GM18870 (cell line): ENCODE data around the gene TOPAZ1.

Experiments used
- ATAC-seq: cut with Tn5 transposase; IDR thresholded peaks from one replicate; pipeline ENCODE4 v1.9.1; 2021; ENCODE audit warnings: moderate library complexity; ENCODE audit not compliant: unreplicated experiment

The TOPAZ1 gene

GRCh38 chr3:44240061-44240460, 1.6 kb upstream of the TOPAZ1 start:
- ATAC-seq = no peak

DNA sequence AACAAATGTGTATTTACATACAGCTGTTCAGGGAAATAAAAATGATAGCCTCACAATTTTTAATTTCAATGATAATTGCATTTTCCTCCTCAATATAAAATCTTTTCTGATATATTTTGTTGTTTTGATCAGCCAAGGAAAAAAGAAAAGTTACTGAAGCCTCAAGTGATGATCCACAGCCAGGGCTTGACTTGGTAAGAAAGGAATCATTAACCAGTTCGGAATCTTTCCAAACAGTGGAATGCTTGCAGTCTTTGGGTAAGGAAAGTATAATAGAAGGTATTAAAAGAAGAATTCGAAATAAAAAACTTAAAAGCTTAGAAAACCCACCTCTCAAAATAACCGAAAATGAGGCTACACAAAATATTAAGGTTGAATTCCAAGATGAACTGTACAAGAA, 1.0 kb downstream of the TOPAZ1 start:
- ATAC-seq = no peak

DNA sequence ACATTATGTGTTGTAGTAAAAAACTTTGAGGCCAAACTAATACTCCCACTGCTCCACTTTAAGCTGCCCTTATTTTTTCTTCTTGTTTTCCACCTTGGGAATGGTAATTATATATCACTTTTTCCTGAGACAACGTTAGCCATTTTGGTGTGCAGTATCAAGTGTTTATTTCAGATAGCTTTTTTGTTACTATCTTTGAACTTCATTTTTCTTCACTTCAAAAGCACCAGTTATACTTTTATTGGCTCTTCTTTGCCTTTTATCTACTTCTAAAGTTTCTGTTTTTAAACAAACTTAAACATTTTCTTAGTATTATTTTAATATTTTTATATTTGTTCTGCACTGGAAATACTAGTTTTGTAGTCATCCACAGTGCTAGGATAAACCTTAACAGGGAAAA, 6.5 kb downstream of the TOPAZ1 start:
- ATAC-seq = no peak

DNA sequence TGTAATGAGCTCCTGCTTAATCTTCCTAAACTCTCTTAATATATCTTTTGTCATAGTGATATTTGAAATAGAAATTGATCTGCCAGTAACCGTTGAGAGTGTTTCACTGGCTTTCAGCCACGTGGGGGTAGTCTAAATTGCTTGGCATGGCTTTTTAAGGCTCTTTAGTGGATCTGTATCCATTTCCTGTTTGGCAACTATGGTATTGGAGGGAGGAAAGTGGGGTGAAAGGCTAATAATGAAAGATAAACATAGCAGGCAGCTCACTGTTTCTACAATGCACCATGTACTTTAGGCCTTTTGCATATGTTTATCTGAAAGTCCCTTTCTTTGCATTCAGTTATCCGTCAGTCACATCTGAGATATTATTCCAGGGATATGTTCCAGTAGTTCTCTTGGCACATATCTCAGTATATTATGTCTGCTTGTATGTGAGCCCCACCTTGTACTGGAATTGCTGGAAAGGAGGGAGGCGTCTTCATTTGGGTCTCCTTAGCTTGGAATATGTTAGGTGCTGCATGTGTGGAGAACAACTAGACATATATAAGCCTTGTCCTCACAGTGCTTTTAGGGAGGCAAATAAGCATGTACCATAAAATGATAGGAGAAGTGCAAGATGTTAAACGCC, 10.8 kb downstream of the TOPAZ1 start:
- no peak for ATAC-seq

DNA sequence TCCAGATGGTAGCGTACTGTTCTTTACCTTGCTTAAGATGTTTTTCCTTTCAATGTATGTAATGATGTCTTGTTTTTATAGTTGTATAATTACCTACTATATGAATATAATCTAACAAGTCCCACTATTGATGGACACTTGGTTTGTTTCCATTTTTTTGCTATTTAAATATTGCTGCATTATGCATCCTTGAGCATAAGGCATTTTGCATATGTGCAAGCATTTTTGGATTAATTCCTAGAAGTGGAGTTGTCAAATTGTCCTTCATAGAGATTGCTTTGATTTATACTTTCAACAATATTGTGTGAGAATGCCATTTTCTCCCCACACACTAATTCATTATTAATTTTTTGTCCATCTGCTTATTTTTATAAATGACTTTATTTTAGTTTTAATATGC, 17.7 kb downstream of the TOPAZ1 start:
- ATAC-seq = no peak

- no peak for ATAC-seq
Observed at GRCh38 chr3:44264146-44264545, 22.5 kb downstream of the TOPAZ1 start.

DNA sequence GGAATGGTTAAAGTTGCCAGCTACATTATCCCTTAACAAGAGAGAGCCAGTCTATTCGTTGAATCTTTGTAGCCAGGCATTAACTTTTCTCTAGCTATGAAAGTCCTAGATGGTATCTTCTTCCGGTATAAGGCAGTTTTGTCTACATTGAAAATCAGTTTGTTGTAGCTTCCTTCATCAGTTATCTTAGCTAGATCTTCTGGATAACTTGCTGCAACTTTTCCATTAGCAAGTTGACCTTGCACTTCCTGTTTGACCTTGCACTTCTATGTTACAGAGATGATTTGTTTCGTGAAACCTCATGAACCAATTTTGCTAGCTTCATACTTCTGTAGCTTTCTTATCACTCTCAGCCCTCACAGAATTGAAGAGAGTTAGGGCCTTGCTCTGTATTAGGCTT, 24.1 kb downstream of the TOPAZ1 start:
- no peak for ATAC-seq

- ATAC-seq = no peak
Observed at GRCh38 chr3:44272191-44272590, 30.5 kb downstream of the TOPAZ1 start.

DNA sequence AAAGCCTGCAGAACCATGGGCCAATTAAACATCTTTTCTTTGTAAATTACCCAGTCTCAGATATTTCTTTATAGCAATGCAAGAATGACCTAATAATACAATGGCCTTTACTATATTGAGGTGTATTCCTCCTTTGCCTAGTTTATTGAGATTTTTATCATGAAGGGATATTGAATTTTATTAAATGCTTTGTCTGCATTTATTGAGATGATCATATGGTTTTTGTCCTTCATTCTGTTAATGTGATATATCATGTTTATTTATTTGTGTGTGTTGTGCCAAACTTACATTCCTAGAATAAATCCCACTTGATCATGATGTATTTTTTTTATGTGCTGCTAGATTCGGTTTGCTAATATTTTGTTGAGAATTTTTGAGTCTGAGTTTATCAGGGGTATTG, 36.2 kb downstream of the TOPAZ1 start:
- ATAC-seq = no peak

GRCh38 chr3:44280077-44280476, 38.4 kb downstream of the TOPAZ1 start:
- ATAC-seq = no peak

DNA sequence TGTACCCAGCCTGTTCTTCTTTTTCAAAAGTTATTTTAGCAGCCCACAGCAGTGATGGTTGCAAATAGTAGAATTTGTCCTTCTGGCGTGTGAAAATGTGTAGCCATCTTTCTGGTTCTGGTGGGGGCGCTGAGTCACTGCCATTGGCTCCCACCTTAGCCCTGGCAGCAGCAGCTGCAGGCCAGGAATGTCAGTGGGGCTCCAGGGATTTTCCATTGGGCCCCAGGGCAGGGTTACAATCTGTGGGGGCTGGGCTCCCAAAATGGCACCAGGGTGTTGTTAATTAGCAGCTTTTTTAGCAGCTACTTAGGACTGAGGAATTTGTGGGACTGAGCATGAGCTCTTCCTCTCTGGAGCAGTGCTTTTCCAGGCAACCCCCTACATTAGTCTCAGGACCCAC, 38.9 kb downstream of the TOPAZ1 start:
- ATAC-seq = no peak

GRCh38 chr3:44284949-44285348, 43.3 kb downstream of the TOPAZ1 start:
- no peak for ATAC-seq

- ATAC-seq = no peak
Observed at GRCh38 chr3:44289882-44290462, 48.3 kb downstream of the TOPAZ1 start.

GRCh38 chr3:44292276-44292675, 50.6 kb downstream of the TOPAZ1 start:
- no peak for ATAC-seq

GRCh38 chr3:44292947-44293346, 51.3 kb downstream of the TOPAZ1 start:
- ATAC-seq = no peak

GRCh38 chr3:44297255-44297654, 55.6 kb downstream of the TOPAZ1 start:
- no peak for ATAC-seq

DNA sequence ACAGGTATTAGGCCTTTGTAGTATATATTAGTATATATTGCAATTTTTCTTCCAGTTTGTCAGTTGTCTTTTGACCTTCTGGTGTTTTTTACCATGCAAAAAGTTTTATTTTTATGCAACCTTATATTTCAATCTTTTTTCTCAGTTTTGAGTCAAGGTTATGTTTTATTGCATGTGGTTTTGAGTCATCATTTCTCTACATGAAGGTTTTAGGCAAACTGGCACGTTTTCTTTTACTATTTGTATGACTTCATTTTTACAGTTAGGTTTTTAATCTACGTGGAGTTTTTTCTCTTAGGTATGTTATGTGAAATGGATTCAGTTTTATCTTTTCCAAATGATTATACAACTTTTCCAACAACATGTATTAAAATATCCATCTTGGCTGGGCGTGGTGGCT, 60.1 kb downstream of the TOPAZ1 start:
- no peak for ATAC-seq

DNA sequence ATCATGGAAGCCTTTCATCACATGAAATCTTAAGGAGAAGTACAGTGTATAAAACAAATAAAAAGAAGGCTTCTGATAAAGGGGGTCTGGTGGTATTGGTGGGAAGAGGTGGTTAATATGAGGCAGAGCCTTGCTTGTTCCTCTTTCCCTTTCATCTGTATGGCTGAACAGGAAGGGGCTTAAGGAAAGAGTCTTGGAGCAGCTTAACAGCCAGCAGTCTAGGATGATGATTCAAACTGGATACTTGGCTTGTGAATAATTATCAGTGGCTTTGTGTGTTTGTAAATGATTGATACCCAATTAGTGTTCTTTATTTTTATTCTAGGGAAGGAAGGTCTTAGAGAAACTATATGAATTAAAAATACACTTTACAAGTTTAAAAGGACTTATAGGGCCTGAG, 67.8 kb downstream of the TOPAZ1 start:
- no peak for ATAC-seq

GRCh38 chr3:44318891-44319311, 77.2 kb downstream of the TOPAZ1 start:
- ATAC-seq = no peak

- no peak for ATAC-seq
Observed at GRCh38 chr3:44321335-44321734, 79.6 kb downstream of the TOPAZ1 start.

DNA sequence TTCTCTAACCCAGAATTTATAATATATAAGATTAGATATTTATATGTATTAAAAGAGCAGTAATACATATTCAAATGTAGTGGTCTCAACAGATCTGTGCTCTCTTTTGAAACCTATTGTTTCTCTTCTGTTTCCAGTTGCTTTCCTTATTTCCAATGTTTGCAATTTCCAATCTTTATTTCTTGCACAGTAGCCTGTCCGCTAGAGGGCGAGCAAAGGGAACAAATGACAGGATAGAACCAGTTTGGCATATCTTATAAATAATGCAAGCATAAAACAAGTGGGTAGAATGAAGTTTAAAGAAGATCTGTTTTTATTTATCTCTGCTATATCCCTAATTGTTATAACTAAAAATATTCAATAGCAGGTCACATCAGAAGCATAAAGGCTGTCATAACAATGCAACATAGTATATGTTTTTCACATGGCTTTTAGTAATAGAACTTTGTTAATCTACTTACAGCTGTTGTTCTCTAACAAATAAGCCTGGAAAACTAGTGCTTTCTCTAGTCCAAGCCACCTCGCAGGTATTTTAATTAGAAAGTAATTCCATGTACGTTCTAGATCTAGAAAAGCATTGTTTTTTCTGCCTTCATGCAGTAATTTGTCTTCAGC, 81.8 kb downstream of the TOPAZ1 start:
- ATAC-seq = no peak

DNA sequence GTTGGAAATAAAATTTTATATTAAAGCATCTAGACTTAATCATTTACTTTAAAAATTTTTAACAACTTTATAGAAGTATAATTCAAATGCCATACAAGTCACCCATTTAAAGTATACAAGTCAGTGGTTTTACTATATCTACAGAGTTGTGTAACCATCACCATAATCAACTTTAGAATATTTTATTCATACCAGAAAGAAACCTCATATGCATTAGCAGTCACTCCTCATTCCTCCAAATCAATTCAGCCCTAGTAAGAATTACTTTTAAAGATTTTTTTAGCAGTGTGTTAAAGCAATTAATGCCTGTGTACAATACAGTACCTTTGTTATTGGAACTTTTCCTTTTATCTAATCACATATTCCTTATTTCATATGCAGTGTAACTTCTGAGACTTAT, 82.9 kb downstream of the TOPAZ1 start:
- no peak for ATAC-seq

DNA sequence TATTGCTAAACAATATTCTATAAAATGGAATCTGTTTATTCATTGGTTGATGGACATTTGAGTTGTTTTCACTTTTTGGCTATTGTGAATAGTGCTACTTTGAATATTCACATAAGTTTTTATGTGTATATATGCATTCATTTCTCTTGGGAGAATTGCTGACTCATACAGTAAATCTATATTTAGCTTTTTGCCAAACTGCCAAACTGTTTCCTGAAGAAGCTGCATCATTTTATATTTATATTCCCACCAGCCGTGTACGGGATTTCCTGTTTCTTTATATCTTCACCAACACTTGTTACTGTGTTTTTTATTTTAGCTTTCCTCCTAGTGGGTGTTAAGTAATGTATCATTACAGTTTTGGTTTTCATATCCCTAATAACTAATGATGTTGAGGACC, 84.3 kb downstream of the TOPAZ1 start:
- no peak for ATAC-seq
